GM19238 (cell line): Measurements from ENCODE around the gene MED13L.

Experiments used
- DNase-seq: peaks from one replicate; pipeline ENCODE4 v3.0.0; 2011; ENCODE audit warnings: low spot score; ENCODE audit not compliant: insufficient read length

Gene MED13L

GRCh38 chr12:115946867-115947695, 330.4 kb downstream of the MED13L start:
- no peak for DNase-seq

DNA sequence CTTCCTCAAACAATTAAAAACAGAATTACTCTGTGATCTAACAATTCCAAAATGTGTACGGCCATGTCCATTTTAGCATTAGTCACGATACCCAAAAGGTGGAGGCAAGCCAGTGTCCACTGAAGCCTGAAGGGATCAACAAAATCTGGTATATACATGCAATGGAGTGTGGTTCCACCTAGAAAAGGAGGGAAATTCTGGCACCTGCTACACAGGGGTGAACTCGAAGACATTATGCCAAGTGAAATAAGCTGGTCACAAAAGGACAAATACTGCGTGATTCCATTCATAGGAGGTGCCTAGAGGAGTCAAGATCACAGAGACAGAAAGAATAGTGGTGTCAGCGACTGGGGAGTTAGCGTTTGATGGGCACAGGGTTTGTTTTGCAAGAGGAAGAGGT, 331.4 kb downstream of the MED13L start:
- DNase-seq, result no peak

DNA sequence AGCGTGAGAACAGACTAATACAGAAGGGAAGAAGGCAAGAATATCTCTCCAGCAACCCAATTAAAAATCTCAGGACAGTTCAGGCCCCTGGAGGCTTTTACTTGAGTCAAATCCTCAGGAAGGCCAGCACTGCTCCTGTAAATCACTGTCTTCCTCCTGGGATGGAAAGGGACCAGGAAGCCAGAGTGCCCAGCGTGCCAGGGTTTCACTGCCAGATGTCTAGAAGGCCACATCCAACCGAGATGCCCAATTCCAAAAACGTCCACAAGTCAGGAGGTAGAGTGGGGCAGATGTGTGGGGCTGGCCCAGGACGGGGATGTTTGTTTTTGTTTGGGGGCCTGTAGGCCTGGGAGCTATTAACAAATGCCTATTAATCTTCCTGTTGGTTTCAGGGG, 332.0 kb downstream of the MED13L start:
- no peak for DNase-seq

DNA sequence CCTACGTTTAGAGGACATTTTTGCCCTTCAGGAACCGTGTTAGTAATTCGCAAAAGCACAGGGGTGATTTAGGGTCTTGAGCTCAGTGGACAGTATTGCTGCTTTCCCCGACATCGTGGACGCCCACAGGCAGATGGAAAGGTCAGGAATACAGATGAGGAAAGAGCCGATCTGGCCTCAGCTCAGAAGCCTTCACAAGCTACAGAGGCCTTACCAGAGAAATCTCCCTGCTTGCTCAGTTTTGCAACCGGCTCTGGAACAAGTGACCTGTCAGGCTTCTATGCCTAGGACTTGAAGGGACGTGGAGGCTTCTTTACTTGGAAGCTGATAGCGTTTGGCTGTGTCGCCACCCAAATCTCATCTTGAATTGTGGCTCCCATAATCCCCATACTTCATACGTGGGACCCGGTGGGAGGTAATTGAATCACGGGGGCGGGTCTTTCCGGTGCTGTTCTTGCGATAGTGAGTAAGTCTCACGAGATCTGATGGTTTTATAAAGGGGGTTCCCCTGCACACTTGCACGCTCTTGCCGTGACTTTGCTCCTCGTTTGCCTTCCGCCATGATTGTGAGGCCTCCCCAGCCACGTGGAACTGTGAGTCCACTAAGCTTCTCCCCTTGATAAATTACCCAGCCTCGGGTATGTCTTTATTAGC, 332.5 kb downstream of the MED13L start:
- DNase-seq, result no peak

GRCh38 chr12:115944392-115944742, 333.1 kb downstream of the MED13L start:
- DNase-seq, result no peak

DNA sequence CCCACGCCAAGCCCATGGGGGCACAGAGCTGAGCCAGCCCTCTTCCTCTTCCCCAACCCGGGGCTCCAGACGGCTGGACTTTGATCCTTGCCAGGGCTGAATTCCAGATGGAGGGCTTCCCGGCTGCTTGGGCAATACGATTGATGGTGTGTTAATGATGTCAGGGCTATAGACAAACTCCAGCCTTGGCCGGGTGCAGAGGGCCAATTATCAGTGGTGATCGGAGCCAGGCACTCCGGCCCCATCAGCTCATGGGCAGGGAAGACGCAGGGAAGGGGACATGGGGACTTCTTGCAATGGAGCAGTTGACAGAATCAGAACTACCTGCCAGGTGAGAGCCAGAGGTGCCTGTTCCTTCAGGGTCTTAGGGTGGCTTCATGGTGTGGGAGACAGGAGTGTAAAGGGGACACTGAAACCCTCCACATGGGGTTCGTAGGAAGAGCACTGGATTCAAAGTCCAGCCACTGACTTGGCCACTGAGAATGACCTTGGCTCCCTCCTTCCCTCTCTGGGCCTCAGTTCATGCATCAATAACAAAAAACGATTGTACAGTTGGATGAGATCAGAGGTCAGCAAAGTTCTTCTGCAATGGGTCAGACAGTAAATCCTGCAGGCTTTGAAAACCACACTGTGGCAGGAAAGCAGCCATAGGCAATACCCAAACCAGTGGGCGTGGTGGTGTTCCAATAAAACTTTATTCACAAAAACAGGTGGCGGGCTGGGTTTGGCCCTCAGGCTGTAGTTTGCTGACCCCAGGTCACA, 333.7 kb downstream of the MED13L start:
- DNase-seq, result no peak

GRCh38 chr12:115943310-115943629, 334.2 kb downstream of the MED13L start:
- DNase-seq, result no peak

GRCh38 chr12:115942346-115942745, 335.1 kb downstream of the MED13L start:
- no peak for DNase-seq

- DNase-seq, result no peak
These were observed 336.1 kb downstream of the MED13L start for GRCh38 chr12:115941362-115941761.

DNA sequence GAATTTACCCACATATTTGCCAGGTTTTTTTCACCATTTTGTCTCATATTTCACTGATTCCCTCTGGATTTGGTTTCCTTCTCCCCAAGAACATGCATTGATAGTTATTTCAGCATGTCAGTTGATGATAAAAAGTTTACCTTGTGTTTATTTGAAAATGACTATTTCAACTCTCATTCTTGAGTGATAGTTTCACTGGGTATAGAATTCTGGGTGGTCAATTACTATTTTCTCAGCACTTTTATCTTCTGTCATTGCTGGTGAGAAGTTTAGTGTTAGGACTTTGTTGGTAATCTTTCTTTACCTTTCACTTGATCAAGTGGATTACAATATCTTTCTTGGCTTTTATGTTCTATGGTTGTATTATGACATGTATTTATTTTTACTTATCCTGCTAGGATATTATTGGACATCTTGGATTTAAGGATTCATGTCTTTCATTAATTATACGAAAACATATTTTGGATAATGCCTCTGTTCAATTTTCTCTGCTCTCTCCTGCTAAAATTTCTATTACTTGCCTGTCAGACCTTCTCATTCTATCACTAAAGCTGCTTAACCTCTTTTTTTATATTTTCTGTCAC, 338.6 kb downstream of the MED13L start:
- no peak for DNase-seq

DNA sequence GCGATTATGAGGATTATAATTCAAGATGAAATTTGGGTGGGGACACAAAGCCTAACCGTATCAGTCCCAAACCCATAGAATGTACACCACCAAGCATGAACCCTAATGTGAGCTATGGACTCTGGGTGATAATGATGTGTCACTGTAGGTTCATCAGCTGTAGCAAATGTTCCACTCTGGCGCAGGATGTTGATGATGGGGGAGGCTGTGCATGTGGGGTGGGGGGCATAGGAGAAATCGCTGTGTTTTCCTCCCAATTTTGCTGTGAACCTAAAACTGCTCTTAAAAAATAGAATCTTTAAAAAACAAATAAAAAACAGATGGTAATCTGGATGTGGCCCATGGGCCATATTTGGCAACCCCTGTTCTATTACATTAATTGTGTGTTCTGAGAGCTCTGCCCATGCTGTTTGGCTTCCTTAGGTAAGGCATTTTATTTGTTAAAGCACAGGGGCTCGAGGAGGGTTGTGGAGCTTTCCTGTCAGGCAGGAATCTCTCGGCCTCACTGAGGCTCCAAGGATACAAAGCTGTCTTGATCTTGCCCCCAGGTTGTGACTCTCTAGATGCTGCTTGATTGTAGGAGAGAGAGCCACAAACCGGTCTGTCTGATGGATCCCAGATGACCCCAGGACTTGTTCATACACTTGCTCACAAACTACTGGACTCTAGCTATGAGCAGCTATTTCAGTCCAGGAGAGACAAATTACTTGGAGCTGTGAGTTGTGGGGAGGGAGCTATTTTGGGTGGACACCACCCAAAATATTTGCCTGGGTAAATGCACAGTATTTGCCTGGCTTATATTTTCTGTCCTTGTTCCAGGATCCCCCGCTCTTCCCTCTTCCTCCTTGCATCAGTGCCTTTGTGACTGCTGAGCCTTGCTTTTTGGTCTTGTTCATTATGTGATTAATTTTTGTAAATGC, 340.2 kb downstream of the MED13L start:
- DNase-seq, result no peak

GRCh38 chr12:115934877-115935276, 342.6 kb downstream of the MED13L start:
- no peak for DNase-seq

- no peak for DNase-seq
These were observed 343.4 kb downstream of the MED13L start for GRCh38 chr12:115934046-115934445.

DNA sequence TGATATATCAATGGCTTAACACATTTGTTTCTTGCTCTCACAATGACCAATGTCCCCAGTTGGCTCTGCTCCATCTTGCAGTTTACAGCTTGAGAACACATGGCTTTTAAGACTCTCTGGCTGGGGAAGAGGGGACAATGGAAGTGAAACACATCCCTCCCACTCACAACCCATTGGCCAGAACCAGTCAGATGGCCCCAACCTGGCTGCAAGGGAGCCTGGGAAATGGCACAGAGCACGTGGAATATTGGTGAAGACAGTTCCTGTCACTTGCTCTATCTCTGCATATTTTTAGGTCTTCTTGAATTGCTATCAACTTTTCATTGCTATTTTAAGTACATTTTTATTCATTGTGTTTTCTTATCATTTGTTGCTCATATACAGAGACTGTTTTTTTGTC, 345.4 kb downstream of the MED13L start:
- DNase-seq, result no peak

DNA sequence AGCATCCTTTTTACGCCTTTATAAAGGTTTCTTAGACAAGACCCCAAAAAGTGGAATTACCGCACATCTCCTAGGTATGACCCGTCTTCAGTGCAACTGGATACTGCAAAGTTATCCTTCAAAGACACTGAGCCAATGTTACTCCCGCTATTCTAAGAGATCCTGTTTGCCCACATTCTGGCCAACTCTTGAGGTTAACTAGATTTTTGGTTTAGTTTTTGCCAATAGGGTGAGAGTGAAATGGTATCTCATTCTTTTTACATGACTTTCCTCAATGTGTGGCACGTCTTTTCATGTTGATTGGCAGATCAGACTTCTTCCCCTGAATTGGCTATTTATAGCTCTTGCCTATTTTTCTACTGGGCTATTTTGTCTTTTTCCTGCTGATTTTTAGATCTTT, 347.2 kb downstream of the MED13L start:
- no peak for DNase-seq

DNA sequence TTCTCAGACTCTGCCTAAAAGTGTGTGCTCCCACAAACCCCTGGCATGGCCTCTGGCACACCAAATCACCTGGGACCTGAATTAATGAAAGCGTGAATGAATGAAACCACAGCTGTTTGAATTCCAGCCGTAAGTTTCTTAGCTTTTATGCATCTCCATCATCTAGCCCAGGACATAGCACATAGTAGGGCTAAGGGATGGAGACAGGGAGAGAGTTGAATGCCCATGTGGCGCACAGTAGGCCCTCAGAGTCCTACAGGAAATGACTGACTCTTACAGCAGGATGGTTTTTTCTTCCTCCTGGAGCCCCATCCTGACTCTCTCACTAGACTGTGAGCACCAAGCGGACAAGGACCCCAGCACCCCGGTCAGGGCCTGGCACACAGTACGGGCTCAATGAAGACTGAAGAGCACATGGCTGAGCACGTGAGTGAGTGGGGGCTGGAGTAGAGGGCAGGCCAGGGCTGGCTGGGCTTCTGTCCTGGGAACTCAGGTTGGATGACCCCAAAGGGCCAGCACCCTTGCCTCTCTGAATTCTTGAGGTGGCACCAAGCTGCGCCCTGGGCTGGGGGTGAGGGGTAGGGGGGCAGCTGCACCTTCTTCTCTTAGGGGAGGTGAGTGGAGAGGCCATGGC, 351.3 kb downstream of the MED13L start:
- no peak for DNase-seq

DNA sequence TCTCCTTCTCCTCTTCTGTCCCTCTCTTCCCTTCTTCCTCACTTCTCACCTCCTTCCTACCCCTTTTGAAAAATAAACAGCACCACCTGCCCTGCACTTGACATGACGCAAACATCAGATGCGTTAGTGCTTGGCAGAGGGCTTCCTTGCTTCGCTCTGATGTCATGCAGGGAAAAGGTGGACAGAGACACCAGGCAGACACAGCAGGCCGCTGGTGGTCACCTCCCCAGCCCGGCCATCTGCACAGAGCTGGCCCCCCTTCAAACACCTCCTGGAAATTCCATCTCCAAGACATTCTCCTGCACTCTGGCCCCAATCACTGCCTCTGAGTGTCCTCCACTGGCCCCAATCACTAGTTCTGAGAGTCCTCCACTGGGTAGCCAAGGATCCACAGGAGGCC, 353.6 kb downstream of the MED13L start:
- no peak for DNase-seq

GRCh38 chr12:115922952-115923564, 354.4 kb downstream of the MED13L start:
- no peak for DNase-seq

GRCh38 chr12:115920395-115921183, 356.9 kb downstream of the MED13L start:
- no peak for DNase-seq
